Bronchial epithelial cell (primary cell): ENCODE results near the gene YJU2. TPM values are rescaled to one million over a fixed set of nuclear protein-coding genes. Genes with fewer than 3 reads are reported as not detected.
"Not testable (repeated sequence)": the region's sequence is repeated elsewhere in the genome, so short reads cannot be mapped to it uniquely, and the experiment has no call there.

ENCODE experiments used
- DNase-seq: peaks from one replicate; pipeline ENCODE4 v3.0.0-alpha.2; 2010; ENCODE audit warnings: low read depth
- FAIRE-seq: peaks from 2 replicates; lab custom pipeline; 2011; peaks lifted over from hg19 to GRCh38; lab: Jason Lieb, UNC
- H3K27me3 ChIP-seq: 2 replicates; pipeline ENCODE4 v1.5.1; 2011; ENCODE audit warnings: low read length; ENCODE audit not compliant: control insufficient read depth, insufficient read depth
- H3K36me3 ChIP-seq: 2 replicates; pipeline ENCODE4 v1.5.1; 2011; ENCODE audit warnings: low read length; ENCODE audit not compliant: control insufficient read depth, insufficient read depth
- H3K4me3 ChIP-seq: 2 replicates; pipeline ENCODE4 v1.5.1; 2011; ENCODE audit warnings: mild to moderate bottlenecking, low read depth, low read length, control low read depth
- CTCF ChIP-seq: IDR thresholded peaks from 2 replicates; pipeline ENCODE4 v1.5.1; 2011; ENCODE audit warnings: mild to moderate bottlenecking, moderate library complexity, low read length, control low read depth, inconsistent platforms; ENCODE audit not compliant: insufficient read depth, severe bottlenecking
- total RNA-seq: library from RNA; depleted of rRNA; stranded (reverse); fragments of >200 nt; gene quantifications from 2 replicates; pipeline ENCODE4 v1.2.1, GENCODE V29; 2014

Gene YJU2
- total RNA-seq, 1 donor from 2014 or later: 19.0 TPM

GRCh38 chr19:4272894-4273293 lies 26.0 kb downstream of the YJU2 start:
- peaks cover 10% of the 10 kb centered on the region for H3K36me3 ChIP-seq
- FAIRE-seq: no peak
- no peak overlapping the region for H3K4me3 ChIP-seq
- H3K27me3 ChIP-seq: peaks cover 2% of the 10 kb centered on the region
- no peak for DNase-seq
- no peak for TF ChIP-seq CTCF

GRCh38 chr19:4274321-4274686 lies 27.4 kb downstream of the YJU2 start:
- not testable (repeated sequence) for H3K27me3 ChIP-seq, H3K4me3 ChIP-seq, FAIRE-seq, DNase-seq, H3K36me3 ChIP-seq

GRCh38 chr19:4277191-4277696 lies 30.4 kb downstream of the YJU2 start:
- DNase-seq: no peak
- FAIRE-seq: no peak
- H3K36me3 ChIP-seq: no peaks in the 10 kb centered on the region
- TF ChIP-seq CTCF: no peak
- peaks cover 12% of the 10 kb centered on the region for H3K27me3 ChIP-seq
- H3K4me3 ChIP-seq: no peak overlapping the region

- no peaks in the 10 kb centered on the region for H3K36me3 ChIP-seq
- FAIRE-seq (no peak), DNase-seq (no peak)
- peaks cover 12% of the 10 kb centered on the region for H3K27me3 ChIP-seq
- no peak for TF ChIP-seq CTCF
- no peak overlapping the region for H3K4me3 ChIP-seq
Measured at GRCh38 chr19:4278010-4278409, 31.1 kb downstream of the YJU2 start.

- Histone ChIP-seq H3K36me3 (no peaks in the 10 kb centered on the region), H3K4me3 (no peak within 1 kb of the TSS), H3K27me3 (peaks cover 12% of the 10 kb centered on the region)
- FAIRE-seq (no peak), DNase-seq (no peak)
- TF ChIP-seq CTCF: no peak
Measured at GRCh38 chr19:4278419-4279266, 31.8 kb downstream of the YJU2 start, which contains the start of gene SHD. Gene SHD, plus strand, starts transcription at chr19:4279266. Its CDS starts 798 bp downstream, at chr19:4280064.

- no peaks in the 10 kb centered on the region for H3K36me3 ChIP-seq
- no peak for FAIRE-seq
- no peak for DNase-seq
- no peak for TF ChIP-seq CTCF
- H3K27me3 ChIP-seq: peaks cover 12% of the 10 kb centered on the region
- H3K4me3 ChIP-seq: no peak overlapping the region
Measured at GRCh38 chr19:4279267-4279529, 32.3 kb downstream of the YJU2 start.
